Neural crest cell (in vitro differentiated cells): Measurements from ENCODE around the gene RRP7A. TPM values are rescaled to one million over a fixed set of nuclear protein-coding genes. Genes with fewer than 3 reads are reported as not detected.
"Not testable (repeated sequence)": the region's sequence is repeated elsewhere in the genome, so short reads cannot be mapped to it uniquely, and the experiment has no call there.

Experiments used
- DNase-seq: peaks from one replicate; pipeline ENCODE4 v3.0.0; 2021; ENCODE audit warnings: low read depth, mixed read lengths, low spot score
- H3K27ac Mint-ChIP-seq: one replicate; pipeline ENCODE4 v1.8.0; 2021; ENCODE audit warnings: mild to moderate bottlenecking, mixed read lengths; ENCODE audit not compliant: unreplicated experiment
- H3K27me3 Mint-ChIP-seq: 2 replicates; pipeline ENCODE4 v1.8.0; 2021; ENCODE audit warnings: low read depth, mild to moderate bottlenecking, mixed read lengths
- H3K36me3 Mint-ChIP-seq: 2 replicates; pipeline ENCODE4 v1.8.0; 2021; ENCODE audit warnings: low read depth, mild to moderate bottlenecking, mixed read lengths
- H3K4me1 Mint-ChIP-seq: 2 replicates; pipeline ENCODE4 v1.8.0; 2021; ENCODE audit warnings: mixed read lengths
- H3K4me3 Mint-ChIP-seq: one replicate; pipeline ENCODE4 v1.8.0; 2021; ENCODE audit warnings: mild to moderate bottlenecking, mixed read lengths
- H3K9me3 Mint-ChIP-seq: 2 replicates; pipeline ENCODE4 v1.8.0; 2021; ENCODE audit warnings: mixed read lengths
- total RNA-seq: library from RNA; stranded (reverse); gene quantifications from 2 replicates; pipeline ENCODE4 v1.2.1, GENCODE V29; 2021
- TF ChIP-seq, protein P1 (sequence below): fragments of 200-600 bp; sonication (generic); conservative IDR thresholded peaks from 2 replicates; pipeline ENCODE4 v1.5.0; 2021; ENCODE audit warnings: antibody characterized with exemption, mild to moderate bottlenecking

RRP7A gene
- total RNA-seq, 1 donor from 2014 or later, result 78.0 TPM

DNA sequence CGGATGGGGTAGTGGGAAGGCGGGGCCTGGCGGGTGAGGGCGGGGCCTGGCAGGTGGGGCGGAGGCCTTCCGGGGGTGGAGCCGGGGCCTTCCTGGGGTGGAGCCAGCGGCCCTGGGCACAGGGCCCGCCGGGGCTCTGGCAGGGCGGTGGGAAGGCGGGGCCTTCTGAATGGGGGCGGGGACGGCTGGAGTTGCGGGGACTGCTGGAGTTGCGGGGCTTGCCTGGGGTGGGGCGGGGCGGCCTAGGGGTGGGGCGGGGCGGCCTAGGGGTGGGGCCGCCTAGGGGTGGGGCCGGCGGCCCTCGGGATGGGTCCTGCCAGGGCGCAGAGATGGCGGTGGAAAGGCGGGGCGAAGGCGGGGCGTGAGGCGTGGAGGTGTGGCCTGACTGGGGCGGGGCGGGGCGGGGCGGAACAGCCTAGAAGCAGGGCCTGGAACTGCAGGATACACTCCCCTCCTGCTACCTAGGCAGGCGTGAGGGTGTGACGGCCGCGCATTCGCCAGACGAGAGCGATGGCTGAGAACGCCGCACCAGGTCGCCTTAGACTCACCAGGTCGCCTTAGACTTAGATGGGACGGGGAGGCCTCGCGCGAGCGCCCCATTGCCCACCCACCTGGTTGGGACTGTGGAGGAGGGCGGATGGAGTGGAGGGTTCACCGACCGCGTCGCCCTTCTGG, 19.3 kb downstream of the RRP7A start:
- TF ChIP-seq, protein P1, sequence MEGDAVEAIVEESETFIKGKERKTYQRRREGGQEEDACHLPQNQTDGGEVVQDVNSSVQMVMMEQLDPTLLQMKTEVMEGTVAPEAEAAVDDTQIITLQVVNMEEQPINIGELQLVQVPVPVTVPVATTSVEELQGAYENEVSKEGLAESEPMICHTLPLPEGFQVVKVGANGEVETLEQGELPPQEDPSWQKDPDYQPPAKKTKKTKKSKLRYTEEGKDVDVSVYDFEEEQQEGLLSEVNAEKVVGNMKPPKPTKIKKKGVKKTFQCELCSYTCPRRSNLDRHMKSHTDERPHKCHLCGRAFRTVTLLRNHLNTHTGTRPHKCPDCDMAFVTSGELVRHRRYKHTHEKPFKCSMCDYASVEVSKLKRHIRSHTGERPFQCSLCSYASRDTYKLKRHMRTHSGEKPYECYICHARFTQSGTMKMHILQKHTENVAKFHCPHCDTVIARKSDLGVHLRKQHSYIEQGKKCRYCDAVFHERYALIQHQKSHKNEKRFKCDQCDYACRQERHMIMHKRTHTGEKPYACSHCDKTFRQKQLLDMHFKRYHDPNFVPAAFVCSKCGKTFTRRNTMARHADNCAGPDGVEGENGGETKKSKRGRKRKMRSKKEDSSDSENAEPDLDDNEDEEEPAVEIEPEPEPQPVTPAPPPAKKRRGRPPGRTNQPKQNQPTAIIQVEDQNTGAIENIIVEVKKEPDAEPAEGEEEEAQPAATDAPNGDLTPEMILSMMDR, result no peak

DNA sequence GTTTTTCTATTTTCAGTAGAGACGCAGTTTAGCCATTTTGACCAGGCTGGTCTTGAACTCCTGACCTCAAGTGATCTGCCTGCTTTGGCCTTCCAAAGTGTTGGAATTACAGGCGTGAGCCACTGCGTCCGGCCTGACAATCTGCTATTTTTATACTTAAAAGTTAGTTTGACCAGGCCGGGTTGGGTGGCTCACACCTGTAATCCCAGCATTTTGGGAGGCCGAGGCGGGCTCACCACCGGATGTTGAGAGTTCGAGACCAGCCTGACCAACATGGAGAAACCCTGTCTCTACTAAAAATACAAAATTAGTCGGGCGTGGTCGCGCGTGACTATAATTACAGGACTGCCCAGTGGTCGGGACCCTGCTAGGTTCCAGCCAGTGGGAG, 19.8 kb downstream of the RRP7A start:
- not testable (repeated sequence) for H3K4me1 Mint-ChIP-seq, H3K9me3 Mint-ChIP-seq, H3K27ac Mint-ChIP-seq, H3K27me3 Mint-ChIP-seq, H3K4me3 Mint-ChIP-seq, H3K36me3 Mint-ChIP-seq, DNase-seq

More for the DNA sequence above, 19.3 kb downstream of the RRP7A start:
- H3K27ac Mint-ChIP-seq, result no peak overlapping the region
- peaks cover 8% of the 10 kb centered on the region for H3K4me1 Mint-ChIP-seq
- H3K36me3 Mint-ChIP-seq, result no peaks in the 10 kb centered on the region
- no peak overlapping the region for H3K4me3 Mint-ChIP-seq
- H3K9me3 Mint-ChIP-seq, result no peaks in the 10 kb centered on the region
- DNase-seq, result peak; percentile 44
- H3K27me3 Mint-ChIP-seq, result peaks cover 4% of the 10 kb centered on the region

DNA sequence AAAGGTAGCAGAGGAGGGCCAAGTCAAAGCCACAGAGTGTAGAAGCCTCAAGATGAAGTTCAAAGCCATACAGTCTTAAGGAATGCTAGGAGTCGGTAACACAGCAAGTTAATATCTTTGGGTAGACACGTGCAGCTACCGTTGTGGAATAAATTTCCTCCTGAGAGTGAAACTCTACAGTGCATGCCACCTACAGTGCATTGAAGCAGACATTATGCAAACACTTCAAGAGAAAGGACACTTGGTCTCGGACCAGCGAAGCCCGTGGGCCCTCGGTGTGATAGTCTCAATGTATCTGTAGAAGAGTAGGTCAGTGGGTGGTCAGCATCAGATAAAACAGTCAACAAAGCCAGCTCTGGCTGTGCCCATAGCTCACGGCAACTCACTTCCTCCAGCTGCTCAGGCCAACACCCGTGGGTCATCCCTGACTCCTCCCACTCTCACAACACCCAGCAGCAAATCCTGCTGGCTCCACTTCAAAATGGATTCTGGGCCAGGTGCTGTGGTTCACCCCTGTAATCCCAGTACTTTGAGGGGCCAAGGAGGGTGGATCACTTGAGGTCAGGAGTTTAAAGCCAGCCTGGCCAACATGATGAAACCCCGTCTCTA, 24.0 kb downstream of the RRP7A start:
- not testable (repeated sequence) for H3K36me3 Mint-ChIP-seq, H3K27me3 Mint-ChIP-seq, H3K9me3 Mint-ChIP-seq, H3K27ac Mint-ChIP-seq, H3K4me3 Mint-ChIP-seq, DNase-seq
- H3K4me1 Mint-ChIP-seq, result peaks cover 16% of the 10 kb centered on the region

DNA sequence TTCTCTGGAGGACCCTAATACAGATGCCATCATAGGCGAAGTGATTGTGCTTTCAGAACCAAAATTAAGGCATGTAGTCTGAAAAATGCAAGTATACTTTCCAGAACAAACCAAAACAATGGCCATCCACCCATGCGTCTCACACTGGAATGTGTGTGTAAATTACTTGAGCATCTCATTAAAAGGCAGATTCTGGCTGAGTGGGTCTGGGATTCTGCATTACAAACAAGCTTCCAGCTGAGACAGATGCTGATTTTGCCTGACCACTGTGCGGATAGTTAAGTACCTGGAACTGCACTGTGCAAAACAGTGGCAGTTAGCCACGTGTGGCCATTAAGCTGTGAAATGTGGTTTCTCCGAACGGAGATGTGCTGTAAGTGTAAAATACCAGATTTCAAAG, 26.2 kb downstream of the RRP7A start:
- H3K4me1 Mint-ChIP-seq, result peaks cover 16% of the 10 kb centered on the region
- no peak overlapping the region for H3K4me3 Mint-ChIP-seq
- no peak overlapping the region for H3K27ac Mint-ChIP-seq
- peaks cover 2% of the 10 kb centered on the region for H3K27me3 Mint-ChIP-seq
- no peak for DNase-seq
- no peaks in the 10 kb centered on the region for H3K36me3 Mint-ChIP-seq
- H3K9me3 Mint-ChIP-seq, result no peaks in the 10 kb centered on the region
- TF ChIP-seq, protein P1, result no peak

DNA sequence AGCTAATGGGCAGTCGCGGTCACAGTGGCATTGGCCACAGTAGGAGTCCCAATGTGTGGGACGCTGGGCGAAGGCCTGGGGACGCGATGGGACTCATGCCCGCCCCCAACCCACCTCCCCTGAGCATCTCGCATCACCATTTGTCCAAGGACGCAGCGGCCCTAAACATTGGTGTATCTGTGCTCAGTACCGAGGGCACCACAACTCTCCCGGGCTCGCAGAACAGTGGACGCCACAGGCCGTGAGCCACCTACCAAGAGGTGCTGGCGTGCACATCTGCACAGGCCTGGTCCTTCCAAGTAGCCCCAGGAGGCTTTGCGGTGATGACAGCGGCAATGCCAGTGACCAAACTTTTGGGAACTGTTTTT, 27.3 kb downstream of the RRP7A start:
- Mint-ChIP-seq H3K36me3 (no peaks in the 10 kb centered on the region), H3K4me3 (no peak overlapping the region), H3K9me3 (no peaks in the 10 kb centered on the region), H3K27ac (no peak overlapping the region), H3K4me1 (peaks cover 12% of the 10 kb centered on the region), H3K27me3 (no peaks in the 10 kb centered on the region)
- DNase-seq, result no peak
- TF ChIP-seq, protein P1, result no peak

DNA sequence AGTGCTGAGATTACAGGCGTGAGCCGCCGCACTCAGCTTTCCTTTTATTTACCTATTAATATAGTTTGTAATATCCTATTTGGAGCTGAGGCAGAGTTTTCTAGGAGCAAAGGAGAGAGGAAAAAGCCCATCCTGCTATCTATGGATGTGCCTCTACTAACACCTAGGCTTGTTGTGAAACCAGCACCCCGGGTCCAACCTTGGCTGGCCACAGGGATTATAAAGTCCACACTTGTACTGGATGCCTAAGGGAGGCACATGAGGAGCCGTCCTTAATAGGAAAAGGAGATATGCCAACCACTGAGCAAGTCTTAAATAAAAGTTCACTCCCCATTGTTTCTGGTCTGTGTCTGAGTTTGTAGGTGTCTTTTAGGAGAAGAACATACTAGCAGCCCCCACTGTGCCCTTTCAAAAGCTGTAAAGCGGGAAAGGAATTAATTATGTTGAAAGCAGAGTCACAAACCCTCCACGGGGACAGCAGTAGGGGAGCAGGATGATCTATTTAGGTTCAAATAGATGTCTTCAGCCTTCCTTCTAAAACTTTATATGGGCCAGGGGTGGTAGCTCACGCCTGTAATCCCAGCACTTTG, 29.3 kb downstream of the RRP7A start:
- Mint-ChIP-seq H3K4me1 (peaks cover 12% of the 10 kb centered on the region), H3K27ac (no peak overlapping the region), H3K9me3 (no peaks in the 10 kb centered on the region), H3K27me3 (peaks cover under 1% of the 10 kb centered on the region), H3K36me3 (no peaks in the 10 kb centered on the region), H3K4me3 (no peak overlapping the region)
- TF ChIP-seq, protein P1, result no peak
- DNase-seq, result no peak
